Erythroblast (primary cell): Measurements from ENCODE around the gene CEACAM3.

Source experiments
- GATA1 ChIP-seq: IDR thresholded peaks from 2 replicates; pipeline ENCODE4 v1.6.1; 2011; ENCODE audit warnings: low read depth, mild to moderate bottlenecking, control low read depth, low read length, moderate library complexity
- POLR2A ChIP-seq: IDR thresholded peaks from 2 replicates; pipeline ENCODE4 v1.6.1; 2011; ENCODE audit warnings: mild to moderate bottlenecking, low read length

- TF ChIP-seq POLR2A: no peak
- TF ChIP-seq GATA1: no peak
These were observed 14.6 kb downstream of the CEACAM3 start for GRCh38 chr19:41811036-41811435.
